Measurements from ENCODE around the gene NIP7.
"Not testable (repeated sequence)": the region's sequence is repeated elsewhere in the genome, so short reads cannot be mapped to it uniquely, and the experiment has no call there.

NIP7 gene

DNA sequence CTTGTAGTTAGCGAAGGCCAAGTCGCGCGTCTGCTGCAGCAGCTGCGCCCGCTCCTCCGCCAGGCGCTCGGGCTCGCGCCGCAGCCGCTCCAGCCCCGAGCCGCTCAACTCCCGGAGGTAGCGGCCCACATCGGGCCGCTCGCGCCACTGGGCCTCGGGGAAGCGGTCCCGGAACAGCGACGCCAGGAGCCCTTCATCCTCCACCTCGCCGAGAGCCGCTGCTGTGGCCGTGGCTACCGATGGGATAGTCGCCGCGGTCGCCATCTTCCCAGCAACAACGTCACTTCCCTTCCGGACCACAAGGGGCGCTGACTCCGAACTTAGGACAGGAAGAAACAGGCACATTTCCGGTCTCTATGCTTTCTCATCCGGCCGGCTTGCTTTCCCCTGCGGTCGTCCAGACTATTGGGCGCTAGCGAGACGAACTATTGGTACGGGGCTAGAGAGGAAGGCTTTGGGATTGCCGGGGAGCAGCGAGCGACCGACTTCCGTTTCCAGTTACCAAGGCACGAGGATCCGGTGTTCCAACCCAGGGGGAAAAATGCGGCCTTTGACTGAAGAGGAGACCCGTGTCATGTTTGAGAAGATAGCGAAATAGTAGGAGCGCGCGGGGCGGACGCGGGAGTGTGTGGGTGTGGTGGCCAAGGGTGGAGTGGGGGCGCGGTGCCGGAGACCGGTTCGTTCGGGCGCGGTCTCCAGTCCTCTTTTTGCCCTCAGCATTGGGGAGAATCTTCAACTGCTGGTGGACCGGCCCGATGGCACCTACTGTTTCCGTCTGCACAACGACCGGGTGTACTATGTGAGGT, at the start of gene NIP7, which contains the start of gene COG8:
NIP7 (plus strand) TSS at position 484 of the 806 bp plus-strand sequence; CDS start at position 542, 58 bp downstream.
COG8 (minus strand) TSS at position 276 of the 806 bp plus-strand sequence; CDS start at position 264, 12 bp downstream.
- H3K4me1 ChIP-seq (ENCODE audit: control insufficient read depth in 1 of 2, insufficient read depth in 2 of 2, low read length in 2 of 2) = peaks cover 4 to 22% of the 10 kb centered on the region in 2 donors
- peaks cover 20 to 25% of the 10 kb centered on the region in 2 donors for H3K36me3 ChIP-seq (ENCODE audit: control insufficient read depth in 1 of 2, insufficient read depth in 2 of 2, low read length in 2 of 2)
- peak within 1 kb of the TSS; percentile 94 to 95 for H3K4me3 ChIP-seq (ENCODE audit: low read depth in 1 of 2, low read length in 2 of 2)
- H3K27me3 ChIP-seq (ENCODE audit: low read depth, low read length) = no peaks in the 10 kb centered on the region
- H3K27ac ChIP-seq (ENCODE audit: low read length) = peak within 1 kb of the TSS; percentile 80
- H3K9me3 ChIP-seq (ENCODE audit: control insufficient read depth in 1 of 2, low read length in 2 of 2) = no peaks in the 10 kb centered on the region

DNA sequence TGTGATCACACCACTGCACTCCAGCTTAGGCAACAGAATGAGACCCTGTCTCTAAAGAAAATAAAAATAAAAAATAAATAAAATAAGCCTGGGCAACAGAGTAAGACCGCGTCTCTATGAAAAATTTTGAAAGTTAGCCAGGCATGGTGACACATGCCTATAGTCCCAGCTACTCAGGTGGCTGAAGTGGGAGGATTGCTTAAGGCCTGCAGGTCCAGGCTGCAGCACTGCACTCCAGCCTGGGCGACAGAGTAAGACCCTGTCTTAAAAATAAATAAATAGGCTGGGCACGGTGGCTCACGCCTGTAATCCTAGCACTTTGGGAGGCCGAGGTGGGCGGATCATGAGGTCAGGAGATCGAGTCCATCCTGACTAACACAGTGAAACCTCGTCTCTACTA, 47.9 kb upstream of the NIP7 start:
- H3K9me3 ChIP-seq (ENCODE audit: control insufficient read depth in 1 of 2, low read length in 2 of 2); H3K4me1 ChIP-seq (ENCODE audit: control insufficient read depth in 1 of 2, insufficient read depth in 2 of 2, low read length in 2 of 2); H3K27ac ChIP-seq (ENCODE audit: low read length); H3K36me3 ChIP-seq (ENCODE audit: control insufficient read depth in 1 of 2, insufficient read depth in 2 of 2, low read length in 2 of 2); H3K27me3 ChIP-seq (ENCODE audit: low read depth, low read length); H3K4me3 ChIP-seq (ENCODE audit: low read depth in 1 of 2, low read length in 2 of 2): not testable (repeated sequence)

DNA sequence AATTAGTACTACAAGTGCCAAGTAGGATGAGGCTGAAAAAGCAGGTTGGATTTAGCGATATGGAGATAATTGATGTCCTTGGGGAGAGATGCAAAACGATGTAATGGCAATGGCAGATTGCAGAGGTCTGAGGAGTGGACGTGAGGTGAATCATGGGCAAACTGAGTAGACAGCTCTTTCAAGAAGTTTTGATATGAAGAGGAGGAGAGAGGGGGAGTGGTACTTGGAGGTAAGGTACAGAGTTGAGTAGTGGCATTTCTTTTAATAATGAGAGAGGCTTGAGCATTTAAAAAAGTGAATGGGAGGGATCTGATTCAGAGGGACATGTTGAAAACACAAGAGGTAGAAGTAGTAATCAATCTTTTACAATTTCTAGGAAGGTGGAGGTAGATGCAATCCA, 46.2 kb upstream of the NIP7 start:
- H3K4me3 ChIP-seq (ENCODE audit: low read depth in 1 of 2, low read length in 2 of 2) = no peak overlapping the region
- H3K27me3 ChIP-seq (ENCODE audit: low read depth, low read length) = no peaks in the 10 kb centered on the region
- H3K27ac ChIP-seq (ENCODE audit: low read length) = no peak overlapping the region
- H3K4me1 ChIP-seq (ENCODE audit: control insufficient read depth in 1 of 2, insufficient read depth in 2 of 2, low read length in 2 of 2) = no peaks in the 10 kb centered on the region
- H3K9me3 ChIP-seq (ENCODE audit: control insufficient read depth in 1 of 2, low read length in 2 of 2) = no peaks in the 10 kb centered on the region
- peaks cover 0 to 4% of the 10 kb centered on the region in 2 donors for H3K36me3 ChIP-seq (ENCODE audit: control insufficient read depth in 1 of 2, insufficient read depth in 2 of 2, low read length in 2 of 2)

DNA sequence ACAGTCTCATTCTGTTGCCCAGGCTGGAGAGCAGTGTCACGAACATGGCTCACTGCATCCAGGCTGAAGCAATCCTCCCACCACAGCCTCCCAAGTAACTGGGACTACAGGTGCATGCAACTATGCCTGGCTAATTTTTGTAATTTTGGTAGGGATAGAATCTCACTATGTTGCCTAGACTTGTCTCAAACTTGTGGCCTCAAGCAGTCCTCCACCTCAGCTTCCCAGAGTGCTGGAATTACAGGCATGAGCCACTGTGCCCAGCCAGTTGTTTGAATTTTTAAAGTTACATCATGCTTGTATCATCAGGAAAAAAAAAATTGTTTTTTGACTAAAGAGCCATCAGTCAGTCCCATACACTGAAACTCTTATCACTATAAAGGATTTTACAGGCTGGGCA, 45.5 kb upstream of the NIP7 start:
- H3K36me3 ChIP-seq (ENCODE audit: control insufficient read depth in 1 of 2, insufficient read depth in 2 of 2, low read length in 2 of 2) = peaks cover 0 to 4% of the 10 kb centered on the region in 2 donors
- no peaks in the 10 kb centered on the region for H3K4me1 ChIP-seq (ENCODE audit: control insufficient read depth in 1 of 2, insufficient read depth in 2 of 2, low read length in 2 of 2)
- no peaks in the 10 kb centered on the region for H3K9me3 ChIP-seq (ENCODE audit: control insufficient read depth in 1 of 2, low read length in 2 of 2)
- H3K4me3 ChIP-seq (ENCODE audit: low read depth in 1 of 2, low read length in 2 of 2) = no peak overlapping the region
- no peaks in the 10 kb centered on the region for H3K27me3 ChIP-seq (ENCODE audit: low read depth, low read length)
- H3K27ac ChIP-seq (ENCODE audit: low read length) = no peak overlapping the region

DNA sequence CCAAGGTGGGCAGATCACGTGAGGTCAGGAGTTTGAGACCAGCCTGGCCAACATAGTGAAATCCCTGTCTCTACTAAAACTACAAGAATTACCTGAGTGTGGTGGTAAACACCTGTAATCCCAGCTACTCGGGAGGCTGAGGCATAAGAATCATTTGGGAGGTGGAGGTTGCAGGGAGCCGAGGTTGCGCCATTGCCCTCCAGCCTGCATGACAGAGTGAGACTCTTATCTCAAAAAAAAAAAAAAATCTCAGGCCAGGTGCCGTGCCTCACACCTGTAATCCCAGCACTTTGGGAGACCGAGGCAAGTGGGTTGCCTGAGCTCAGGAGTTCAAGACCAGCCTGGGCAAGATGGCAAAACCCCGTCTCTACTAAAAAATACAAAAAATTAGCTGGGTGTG, 42.8 kb upstream of the NIP7 start:
- not testable (repeated sequence) for H3K4me1 ChIP-seq (ENCODE audit: control insufficient read depth in 1 of 2, insufficient read depth in 2 of 2, low read length in 2 of 2); H3K27me3 ChIP-seq (ENCODE audit: low read depth, low read length); H3K9me3 ChIP-seq (ENCODE audit: control insufficient read depth in 1 of 2, low read length in 2 of 2); H3K27ac ChIP-seq (ENCODE audit: low read length); H3K4me3 ChIP-seq (ENCODE audit: low read depth in 1 of 2, low read length in 2 of 2)
- H3K36me3 ChIP-seq (ENCODE audit: control insufficient read depth in 1 of 2, insufficient read depth in 2 of 2, low read length in 2 of 2) = peaks cover 15 to 16% of the 10 kb centered on the region in 2 donors

DNA sequence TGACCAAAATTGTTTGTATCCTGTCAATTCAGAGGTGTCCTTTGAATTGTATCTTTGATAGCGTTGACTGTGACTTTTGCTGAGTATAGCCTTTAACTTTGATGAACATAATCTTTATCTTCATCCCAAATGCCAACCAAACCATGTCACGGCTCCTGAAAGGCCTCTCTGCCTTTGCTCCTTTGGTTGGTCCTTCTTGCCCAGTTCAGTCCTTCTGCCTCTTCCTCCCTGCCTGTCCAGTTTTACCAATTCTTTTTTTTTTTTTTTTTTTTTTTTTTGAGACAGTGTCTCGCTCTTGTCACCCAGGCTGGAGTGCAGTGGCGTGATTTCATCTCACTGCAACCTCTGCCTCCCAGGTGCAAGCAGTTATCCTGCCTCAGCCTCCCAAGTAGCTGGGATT, 41.3 kb upstream of the NIP7 start:
- Histone ChIP-seq H3K27ac (ENCODE audit: low read length) (no peak overlapping the region), H3K9me3 (ENCODE audit: control insufficient read depth in 1 of 2, low read length in 2 of 2) (no peaks in the 10 kb centered on the region), H3K27me3 (ENCODE audit: low read depth, low read length) (no peaks in the 10 kb centered on the region), H3K36me3 (ENCODE audit: control insufficient read depth in 1 of 2, insufficient read depth in 2 of 2, low read length in 2 of 2) (peaks cover 17 to 21% of the 10 kb centered on the region in 2 donors), H3K4me1 (ENCODE audit: control insufficient read depth in 1 of 2, insufficient read depth in 2 of 2, low read length in 2 of 2) (no peaks in the 10 kb centered on the region), H3K4me3 (ENCODE audit: low read depth in 1 of 2, low read length in 2 of 2) (no peak overlapping the region)

DNA sequence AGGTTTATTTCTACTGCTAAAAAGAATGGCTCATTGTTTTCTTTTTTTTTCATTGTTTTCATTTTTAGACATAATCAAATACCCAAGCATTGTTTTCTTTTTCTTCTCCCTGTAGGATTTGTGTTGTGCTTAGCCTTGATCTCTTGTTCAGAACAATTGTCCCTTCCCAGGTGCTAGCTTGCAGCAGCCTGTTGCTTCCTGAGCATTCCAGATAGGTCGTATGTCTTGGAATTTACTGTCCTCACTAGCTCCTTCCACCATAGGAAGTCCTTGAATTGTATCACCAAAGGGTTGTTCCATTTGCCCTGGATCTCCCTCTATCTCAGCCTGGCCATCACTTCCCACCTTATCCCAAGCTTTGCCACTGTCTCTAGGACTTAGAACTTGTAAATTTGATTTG, 38.4 kb upstream of the NIP7 start:
- Histone ChIP-seq H3K9me3 (ENCODE audit: control insufficient read depth in 1 of 2, low read length in 2 of 2) (no peaks in the 10 kb centered on the region), H3K4me1 (ENCODE audit: control insufficient read depth in 1 of 2, insufficient read depth in 2 of 2, low read length in 2 of 2) (no peaks in the 10 kb centered on the region), H3K27ac (ENCODE audit: low read length) (no peak overlapping the region), H3K36me3 (ENCODE audit: control insufficient read depth in 1 of 2, insufficient read depth in 2 of 2, low read length in 2 of 2) (peaks cover 17 to 29% of the 10 kb centered on the region in 2 donors), H3K27me3 (ENCODE audit: low read depth, low read length) (no peaks in the 10 kb centered on the region), H3K4me3 (ENCODE audit: low read depth in 1 of 2, low read length in 2 of 2) (no peak overlapping the region)

DNA sequence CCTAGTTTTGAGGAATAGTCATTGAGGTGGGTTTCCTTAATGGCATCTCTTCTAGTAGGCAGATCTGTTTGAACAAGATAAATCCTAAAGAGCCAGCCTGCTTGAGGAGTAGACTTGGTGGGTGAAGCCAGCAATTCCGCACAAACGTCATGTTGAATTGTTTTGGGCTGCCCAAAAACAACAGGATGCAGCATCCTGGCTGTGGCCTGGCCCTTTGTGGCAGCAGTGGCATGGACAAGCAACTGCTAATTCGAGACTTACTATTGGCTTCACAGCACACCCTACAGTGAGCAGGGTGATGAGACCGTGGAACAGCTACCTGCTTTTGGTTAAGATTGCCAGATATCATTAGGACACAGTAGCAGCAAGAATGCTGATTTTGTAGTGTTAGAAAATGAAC, 37.7 kb upstream of the NIP7 start:
- no peak overlapping the region for H3K4me3 ChIP-seq (ENCODE audit: low read depth in 1 of 2, low read length in 2 of 2)
- peaks cover 17 to 29% of the 10 kb centered on the region in 2 donors for H3K36me3 ChIP-seq (ENCODE audit: control insufficient read depth in 1 of 2, insufficient read depth in 2 of 2, low read length in 2 of 2)
- no peak overlapping the region for H3K27ac ChIP-seq (ENCODE audit: low read length)
- H3K27me3 ChIP-seq (ENCODE audit: low read depth, low read length) = no peaks in the 10 kb centered on the region
- no peaks in the 10 kb centered on the region for H3K4me1 ChIP-seq (ENCODE audit: control insufficient read depth in 1 of 2, insufficient read depth in 2 of 2, low read length in 2 of 2)
- no peaks in the 10 kb centered on the region for H3K9me3 ChIP-seq (ENCODE audit: control insufficient read depth in 1 of 2, low read length in 2 of 2)

DNA sequence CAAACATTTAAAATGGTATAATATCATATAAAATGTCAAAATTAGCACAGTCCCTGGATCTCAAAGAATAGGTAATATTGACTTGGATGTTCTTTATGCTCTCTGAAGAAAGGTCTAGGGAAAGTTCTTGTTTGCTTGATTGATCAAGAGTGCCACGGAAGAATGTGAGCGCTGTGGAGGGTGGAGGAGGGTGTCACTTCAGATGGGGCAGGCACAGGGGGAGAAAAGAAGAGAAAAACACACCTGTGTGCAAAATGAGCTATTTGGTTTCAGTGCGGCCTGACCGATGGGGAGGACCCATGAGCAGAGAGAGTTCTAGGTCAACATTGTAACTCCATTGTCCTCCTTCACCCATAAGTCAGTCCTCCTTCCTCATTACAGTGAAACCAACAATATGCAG, 37.3 kb upstream of the NIP7 start:
- H3K4me1 ChIP-seq (ENCODE audit: control insufficient read depth in 1 of 2, insufficient read depth in 2 of 2, low read length in 2 of 2) = no peaks in the 10 kb centered on the region
- H3K9me3 ChIP-seq (ENCODE audit: control insufficient read depth in 1 of 2, low read length in 2 of 2) = no peaks in the 10 kb centered on the region
- H3K27ac ChIP-seq (ENCODE audit: low read length) = no peak overlapping the region
- no peak overlapping the region for H3K4me3 ChIP-seq (ENCODE audit: low read depth in 1 of 2, low read length in 2 of 2)
- H3K36me3 ChIP-seq (ENCODE audit: control insufficient read depth in 1 of 2, insufficient read depth in 2 of 2, low read length in 2 of 2) = peaks cover 17 to 29% of the 10 kb centered on the region in 2 donors
- H3K27me3 ChIP-seq (ENCODE audit: low read depth, low read length) = no peaks in the 10 kb centered on the region

DNA sequence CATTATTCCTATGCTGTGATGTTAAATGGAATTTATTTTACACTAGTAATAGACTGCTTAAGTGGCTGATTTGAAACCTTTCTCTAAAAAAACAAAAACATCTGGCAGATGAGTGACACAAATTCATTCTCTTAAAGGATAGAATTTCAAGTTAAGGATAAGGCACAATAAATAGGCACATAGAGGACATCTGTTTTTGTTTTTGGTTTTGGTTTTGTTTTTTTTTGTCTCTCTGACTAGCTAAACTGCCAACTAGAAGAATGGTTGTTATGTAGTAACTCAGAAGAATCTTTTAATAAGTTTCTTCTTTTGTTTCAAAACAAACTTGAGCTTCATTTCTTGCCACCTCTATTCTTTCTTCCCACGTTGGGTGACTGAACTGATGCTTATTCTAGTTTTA, 33.5 kb upstream of the NIP7 start:
- H3K27me3 ChIP-seq (ENCODE audit: low read depth, low read length) = no peaks in the 10 kb centered on the region
- peaks cover 9 to 13% of the 10 kb centered on the region in 2 donors for H3K36me3 ChIP-seq (ENCODE audit: control insufficient read depth in 1 of 2, insufficient read depth in 2 of 2, low read length in 2 of 2)
- H3K9me3 ChIP-seq (ENCODE audit: control insufficient read depth in 1 of 2, low read length in 2 of 2) = no peaks in the 10 kb centered on the region
- H3K4me1 ChIP-seq (ENCODE audit: control insufficient read depth in 1 of 2, insufficient read depth in 2 of 2, low read length in 2 of 2) = no peaks in the 10 kb centered on the region
- H3K27ac ChIP-seq (ENCODE audit: low read length) = no peak overlapping the region
- H3K4me3 ChIP-seq (ENCODE audit: low read depth in 1 of 2, low read length in 2 of 2) = no peak overlapping the region

DNA sequence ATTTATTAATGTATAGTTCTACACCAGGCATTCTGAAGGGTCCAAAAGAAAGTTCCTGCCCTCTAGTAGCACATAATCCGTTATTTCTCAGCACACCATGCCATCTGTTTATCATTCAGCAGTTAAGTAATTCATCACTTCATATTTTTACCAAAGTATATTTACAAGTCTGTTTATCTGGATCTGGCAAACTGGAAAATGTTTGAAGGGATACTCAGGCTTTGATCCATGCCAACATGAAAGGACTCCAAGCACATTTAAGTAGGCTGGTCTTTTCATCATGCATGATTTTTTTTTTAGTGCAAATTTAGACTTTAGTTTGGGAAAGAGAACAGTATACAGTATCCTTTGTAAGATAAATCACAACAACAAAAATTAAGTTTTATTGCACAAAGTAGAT, 32.5 kb upstream of the NIP7 start:
- H3K9me3 ChIP-seq (ENCODE audit: control insufficient read depth in 1 of 2, low read length in 2 of 2) = no peaks in the 10 kb centered on the region
- H3K27me3 ChIP-seq (ENCODE audit: low read depth, low read length) = no peaks in the 10 kb centered on the region
- H3K4me1 ChIP-seq (ENCODE audit: control insufficient read depth in 1 of 2, insufficient read depth in 2 of 2, low read length in 2 of 2) = peaks cover 0 to 2% of the 10 kb centered on the region in 2 donors
- H3K4me3 ChIP-seq (ENCODE audit: low read depth in 1 of 2, low read length in 2 of 2) = no peak overlapping the region
- H3K27ac ChIP-seq (ENCODE audit: low read length) = no peak overlapping the region
- peaks cover 0 to 13% of the 10 kb centered on the region in 2 donors for H3K36me3 ChIP-seq (ENCODE audit: control insufficient read depth in 1 of 2, insufficient read depth in 2 of 2, low read length in 2 of 2)

DNA sequence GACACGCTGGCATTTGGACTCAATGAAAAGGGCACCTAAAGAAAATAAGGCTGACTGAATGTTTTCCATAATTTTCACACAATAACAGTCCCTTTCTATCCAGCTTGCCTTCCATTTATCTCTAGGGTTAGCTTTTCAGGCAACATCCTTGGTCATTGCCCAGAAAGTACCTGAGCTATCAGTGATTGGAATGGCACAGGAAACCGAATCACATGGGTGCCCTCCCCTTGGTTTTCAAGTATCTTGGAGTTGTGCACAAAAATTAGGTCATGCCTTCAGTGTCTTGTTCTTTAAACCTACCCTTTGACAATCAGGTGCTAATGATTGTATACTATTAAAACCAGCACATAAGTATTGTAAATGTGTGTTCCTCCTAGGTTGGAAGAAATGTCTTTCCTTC, 31.7 kb upstream of the NIP7 start:
- Histone ChIP-seq H3K4me1 (ENCODE audit: control insufficient read depth in 1 of 2, insufficient read depth in 2 of 2, low read length in 2 of 2) (peaks cover 0 to 9% of the 10 kb centered on the region in 2 donors), H3K27me3 (ENCODE audit: low read depth, low read length) (no peaks in the 10 kb centered on the region), H3K36me3 (ENCODE audit: control insufficient read depth in 1 of 2, insufficient read depth in 2 of 2, low read length in 2 of 2) (peaks cover 0 to 10% of the 10 kb centered on the region in 2 donors), H3K27ac (ENCODE audit: low read length) (no peak overlapping the region), H3K4me3 (ENCODE audit: low read depth in 1 of 2, low read length in 2 of 2) (no peak overlapping the region), H3K9me3 (ENCODE audit: control insufficient read depth in 1 of 2, low read length in 2 of 2) (no peaks in the 10 kb centered on the region)

Measured in muscle layer of duodenum (tissue), 2 donors.